GM19455 (cell line): ENCODE data around the gene L1CAM.

Experiments
- ATAC-seq: cut with Tn5 transposase; IDR thresholded peaks from one replicate; pipeline ENCODE4 v1.9.1; 2021; ENCODE audit not compliant: unreplicated experiment

Gene L1CAM

GRCh38 chrX:153924149-153924861 is 38.3 kb upstream of the L1CAM start:
- no peak for ATAC-seq

- no peak for ATAC-seq
Measured at GRCh38 chrX:153922932-153923857, 37.2 kb upstream of the L1CAM start.

- no peak for ATAC-seq
Measured at GRCh38 chrX:153921511-153922446, 35.8 kb upstream of the L1CAM start.

GRCh38 chrX:153921070-153921469 is 35.1 kb upstream of the L1CAM start:
- ATAC-seq: no peak

GRCh38 chrX:153920546-153920945 is 34.6 kb upstream of the L1CAM start:
- no peak for ATAC-seq

- no peak for ATAC-seq
Measured at GRCh38 chrX:153919281-153919680, 33.3 kb upstream of the L1CAM start.

GRCh38 chrX:153917869-153918268 is 31.9 kb upstream of the L1CAM start:
- ATAC-seq: no peak

- no peak for ATAC-seq
Measured at GRCh38 chrX:153913701-153914100, 27.7 kb upstream of the L1CAM start.

GRCh38 chrX:153913211-153913610 is 27.2 kb upstream of the L1CAM start:
- ATAC-seq: no peak

GRCh38 chrX:153911798-153912197 is 25.8 kb upstream of the L1CAM start:
- ATAC-seq: no peak

GRCh38 chrX:153910446-153910845 is 24.5 kb upstream of the L1CAM start:
- ATAC-seq: no peak

- no peak for ATAC-seq
Measured at GRCh38 chrX:153909980-153910360, 24.0 kb upstream of the L1CAM start.

- ATAC-seq: no peak
Measured at GRCh38 chrX:153909024-153909979, 23.3 kb upstream of the L1CAM start.

GRCh38 chrX:153908219-153908860 is 22.4 kb upstream of the L1CAM start:
- ATAC-seq: no peak

GRCh38 chrX:153907456-153907855 is 21.5 kb upstream of the L1CAM start:
- no peak for ATAC-seq

- ATAC-seq: no peak
Measured at GRCh38 chrX:153906126-153906917, 20.3 kb upstream of the L1CAM start.

- ATAC-seq: no peak
Measured at GRCh38 chrX:153905481-153906095, 19.6 kb upstream of the L1CAM start.
